UCSD-AML1 (cell line): ENCODE results near the gene RBMS1.

Source experiments
- DNase-seq: peaks from one replicate; lab custom pipeline; 2025; ENCODE audit not compliant: unreplicated experiment; lab: John Stamatoyannopoulos, UW

Gene RBMS1

GRCh38 chr2:160411955-160412354 is 81.7 kb downstream of the RBMS1 start:
- no peak for DNase-seq

- DNase-seq: peak; percentile 13
Observed at GRCh38 chr2:160411167-160411566, 82.4 kb downstream of the RBMS1 start.

- DNase-seq: no peak
Observed at GRCh38 chr2:160409480-160409879, 84.1 kb downstream of the RBMS1 start.

- DNase-seq: no peak
Observed at GRCh38 chr2:160408959-160409291, 84.7 kb downstream of the RBMS1 start.

- DNase-seq: no peak
Observed at GRCh38 chr2:160408173-160408958, 85.2 kb downstream of the RBMS1 start.

GRCh38 chr2:160407393-160408172 is 86.0 kb downstream of the RBMS1 start:
- DNase-seq: peak; percentile 69

GRCh38 chr2:160406591-160407392 is 86.8 kb downstream of the RBMS1 start:
- DNase-seq: peak; percentile 65

GRCh38 chr2:160405077-160405867 is 88.3 kb downstream of the RBMS1 start:
- DNase-seq: no peak

GRCh38 chr2:160402997-160403979 is 90.3 kb downstream of the RBMS1 start:
- no peak for DNase-seq

GRCh38 chr2:160402501-160402900 is 91.1 kb downstream of the RBMS1 start:
- DNase-seq: no peak

GRCh38 chr2:160401895-160402294 is 91.7 kb downstream of the RBMS1 start:
- no peak for DNase-seq

GRCh38 chr2:160399880-160400279 is 93.7 kb downstream of the RBMS1 start:
- DNase-seq: no peak

GRCh38 chr2:160397530-160397865 is 96.1 kb downstream of the RBMS1 start:
- DNase-seq: no peak

GRCh38 chr2:160394153-160394552 is 99.5 kb downstream of the RBMS1 start:
- no peak for DNase-seq

GRCh38 chr2:160392201-160392600 is 101.4 kb downstream of the RBMS1 start:
- no peak for DNase-seq

GRCh38 chr2:160390544-160391455 is 102.8 kb downstream of the RBMS1 start:
- DNase-seq: no peak

GRCh38 chr2:160389875-160390274 is 103.7 kb downstream of the RBMS1 start:
- no peak for DNase-seq

GRCh38 chr2:160388464-160389263 is 104.9 kb downstream of the RBMS1 start:
- peak; percentile 58 for DNase-seq
